Measurements from ENCODE around the gene CFAP70.

The CFAP70 gene

DNA sequence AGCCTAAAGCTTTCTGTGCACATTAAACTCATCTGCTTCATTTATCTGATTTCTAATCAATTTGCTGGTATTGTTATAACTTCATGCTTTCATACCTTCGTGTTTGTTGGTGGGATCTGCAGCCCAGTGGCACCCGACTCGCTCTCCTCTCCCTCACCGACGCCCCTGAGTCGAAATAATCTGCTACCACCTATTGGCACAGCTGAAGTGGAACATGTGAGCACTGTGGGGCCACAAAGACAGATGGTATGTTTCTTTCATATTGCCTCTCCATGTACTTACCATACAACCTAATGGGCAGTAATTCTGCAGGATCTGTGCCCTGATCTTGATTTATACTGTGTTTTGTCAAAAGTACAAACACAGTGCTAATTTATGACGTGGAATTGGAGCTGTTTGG, 124.0 kb downstream of the CFAP70 start:
- WGBS, 2 experiments (ENCODE audit: insufficient coverage in 2 of 2) = 95% methylated on average over 6 of the region's 7 CpGs; no CpG with 5 or more reads in 1 of the 2 experiments
- no peak overlapping the region for H3K4me3 ChIP-seq (ENCODE audit: extremely low read depth, insufficient read depth, low read length, poor library complexity, severe bottlenecking)
- H3K9me3 ChIP-seq (ENCODE audit: control insufficient read depth, low read length) = no peaks in the 10 kb centered on the region
- H3K4me1 ChIP-seq (ENCODE audit: control insufficient read depth, insufficient read depth, low read length, poor library complexity, severe bottlenecking) = no peaks in the 10 kb centered on the region
- no peak overlapping the region for H3K27ac ChIP-seq (ENCODE audit: low read depth, low read length, severe bottlenecking)
- peaks cover 82% of the 10 kb centered on the region for H3K36me3 ChIP-seq (ENCODE audit: control insufficient read depth, insufficient read depth, low read length)

DNA sequence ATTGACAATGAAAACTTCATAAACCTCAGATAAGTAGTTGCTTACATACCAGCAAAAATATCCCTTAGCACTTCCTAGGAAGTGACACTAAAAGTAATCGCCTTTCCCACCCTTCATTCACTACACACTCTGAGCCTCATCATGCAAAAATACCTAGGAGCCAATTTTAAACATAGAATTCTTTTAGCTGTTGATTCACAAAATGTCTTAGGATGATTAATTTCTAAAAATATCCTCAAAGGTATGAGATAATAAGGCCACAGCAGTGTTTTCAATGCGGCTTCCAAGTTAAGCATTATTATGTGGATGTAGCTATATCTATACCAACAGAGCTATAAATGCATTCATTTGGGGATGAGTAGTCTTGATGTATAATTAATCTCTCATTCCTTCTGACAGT, 124.8 kb downstream of the CFAP70 start:
- no peaks in the 10 kb centered on the region for H3K4me1 ChIP-seq (ENCODE audit: control insufficient read depth, insufficient read depth, low read length, poor library complexity, severe bottlenecking)
- H3K27ac ChIP-seq (ENCODE audit: low read depth, low read length, severe bottlenecking) = no peak overlapping the region
- H3K9me3 ChIP-seq (ENCODE audit: control insufficient read depth, low read length) = no peaks in the 10 kb centered on the region
- H3K4me3 ChIP-seq (ENCODE audit: extremely low read depth, insufficient read depth, low read length, poor library complexity, severe bottlenecking) = no peak overlapping the region
- WGBS, 2 experiments (ENCODE audit: insufficient coverage in 2 of 2) = 100% methylated on average over 1 of the region's 2 CpGs; no CpG with 5 or more reads in 1 of the 2 experiments
- peaks cover 76% of the 10 kb centered on the region for H3K36me3 ChIP-seq (ENCODE audit: control insufficient read depth, insufficient read depth, low read length)

DNA sequence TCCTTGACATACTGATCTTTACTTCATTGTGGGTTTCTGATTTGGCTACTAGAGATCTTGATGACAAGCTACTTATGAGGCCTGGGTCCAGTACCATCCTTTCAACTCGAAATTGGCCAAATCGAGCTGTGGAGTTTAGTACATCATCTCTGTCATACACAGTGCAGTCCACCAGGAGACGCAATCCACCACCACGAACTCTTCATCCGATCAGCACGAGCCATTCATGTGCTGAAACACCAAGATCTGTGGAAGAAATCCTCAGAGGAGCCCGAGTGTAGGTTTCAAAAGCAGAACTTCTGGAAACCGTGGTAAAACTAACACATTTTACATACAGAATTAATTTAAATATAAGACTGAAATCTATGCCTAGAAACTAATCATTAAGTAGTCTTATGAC, 125.8 kb downstream of the CFAP70 start:
- Histone ChIP-seq H3K9me3 (ENCODE audit: control insufficient read depth, low read length) (no peaks in the 10 kb centered on the region), H3K4me3 (ENCODE audit: extremely low read depth, insufficient read depth, low read length, poor library complexity, severe bottlenecking) (no peak overlapping the region), H3K27ac (ENCODE audit: low read depth, low read length, severe bottlenecking) (no peak overlapping the region), H3K4me1 (ENCODE audit: control insufficient read depth, insufficient read depth, low read length, poor library complexity, severe bottlenecking) (no peaks in the 10 kb centered on the region), H3K36me3 (ENCODE audit: control insufficient read depth, insufficient read depth, low read length) (peaks cover 67% of the 10 kb centered on the region)
- WGBS, 2 experiments (ENCODE audit: insufficient coverage in 2 of 2) = 93 to 95% methylated on average over 5 to 6 of the region's 8 CpGs

DNA sequence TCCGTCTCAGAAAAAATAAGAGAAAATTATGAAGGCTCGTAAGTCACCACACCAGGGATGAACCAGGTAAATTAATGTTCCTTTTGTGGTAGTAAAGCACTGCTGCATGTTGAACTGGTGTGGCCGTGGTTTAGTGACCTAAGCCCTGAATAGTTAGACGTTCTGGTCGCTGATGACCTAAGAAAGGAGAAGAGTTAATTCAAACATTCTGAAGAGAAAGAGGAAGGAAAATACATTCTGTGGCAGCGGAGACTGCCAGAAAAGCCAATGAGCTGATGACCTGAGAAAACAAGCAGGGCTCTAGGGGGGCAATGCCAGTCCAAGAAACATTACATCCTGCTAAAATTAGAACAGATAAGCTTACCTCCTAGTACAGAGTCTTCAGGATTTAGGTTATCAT, 129.1 kb downstream of the CFAP70 start:
- H3K9me3 ChIP-seq (ENCODE audit: control insufficient read depth, low read length) = no peaks in the 10 kb centered on the region
- no peak overlapping the region for H3K27ac ChIP-seq (ENCODE audit: low read depth, low read length, severe bottlenecking)
- no peak overlapping the region for H3K4me3 ChIP-seq (ENCODE audit: extremely low read depth, insufficient read depth, low read length, poor library complexity, severe bottlenecking)
- peaks cover 37% of the 10 kb centered on the region for H3K36me3 ChIP-seq (ENCODE audit: control insufficient read depth, insufficient read depth, low read length)
- H3K4me1 ChIP-seq (ENCODE audit: control insufficient read depth, insufficient read depth, low read length, poor library complexity, severe bottlenecking) = no peaks in the 10 kb centered on the region
- WGBS, 2 experiments (ENCODE audit: insufficient coverage in 2 of 2) = 91 to 96% methylated on average over 5 to 6 of the region's 6 CpGs

DNA sequence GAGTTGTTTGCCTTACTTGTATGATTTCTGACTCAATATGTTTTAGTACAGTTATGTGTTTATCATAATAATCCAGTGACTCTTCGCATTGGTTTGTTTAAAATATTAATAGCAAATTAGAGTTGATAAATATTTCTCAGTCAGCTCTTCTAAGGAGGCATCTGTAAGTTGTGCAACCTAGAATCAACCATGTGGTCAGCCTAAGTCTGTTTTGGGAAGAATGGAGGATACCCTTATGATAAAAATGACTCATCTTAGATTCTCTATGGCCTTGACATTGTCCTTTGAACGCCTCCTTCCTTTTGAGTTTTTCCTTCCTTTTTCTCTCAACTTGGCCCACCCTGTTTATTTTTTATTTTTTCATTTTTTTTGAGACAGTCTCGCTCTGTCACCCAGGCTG, 130.4 kb downstream of the CFAP70 start:
- Histone ChIP-seq H3K36me3 (ENCODE audit: control insufficient read depth, insufficient read depth, low read length) (peaks cover 24% of the 10 kb centered on the region), H3K4me3 (ENCODE audit: extremely low read depth, insufficient read depth, low read length, poor library complexity, severe bottlenecking) (no peak overlapping the region), H3K9me3 (ENCODE audit: control insufficient read depth, low read length) (no peaks in the 10 kb centered on the region), H3K27ac (ENCODE audit: low read depth, low read length, severe bottlenecking) (no peak overlapping the region), H3K4me1 (ENCODE audit: control insufficient read depth, insufficient read depth, low read length, poor library complexity, severe bottlenecking) (no peaks in the 10 kb centered on the region)
- 89% methylated on average over 1 to 2 of the region's 3 CpGs for WGBS, 2 experiments (ENCODE audit: insufficient coverage in 2 of 2)

DNA sequence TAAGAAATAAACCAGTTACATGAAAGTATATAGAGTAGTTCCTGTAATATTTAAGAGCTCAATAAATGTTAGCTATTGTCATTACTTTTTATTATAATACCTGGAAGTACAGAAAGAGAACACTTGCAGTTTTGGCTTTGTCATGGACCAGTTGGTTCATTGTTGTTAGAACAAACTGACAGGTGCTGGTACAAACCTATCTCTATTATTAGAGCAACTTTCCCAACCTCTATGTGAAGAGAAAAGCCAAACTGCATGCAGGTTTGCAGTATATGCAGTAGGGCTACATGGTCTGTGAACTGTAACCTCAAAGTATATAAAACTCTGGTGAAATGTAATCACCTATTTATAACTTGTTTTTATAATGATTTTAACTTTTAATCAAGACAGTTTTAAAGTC, 132.0 kb downstream of the CFAP70 start:
- no peaks in the 10 kb centered on the region for H3K9me3 ChIP-seq (ENCODE audit: control insufficient read depth, low read length)
- peaks cover 10% of the 10 kb centered on the region for H3K36me3 ChIP-seq (ENCODE audit: control insufficient read depth, insufficient read depth, low read length)
- no peak overlapping the region for H3K4me3 ChIP-seq (ENCODE audit: extremely low read depth, insufficient read depth, low read length, poor library complexity, severe bottlenecking)
- H3K4me1 ChIP-seq (ENCODE audit: control insufficient read depth, insufficient read depth, low read length, poor library complexity, severe bottlenecking) = no peaks in the 10 kb centered on the region
- H3K27ac ChIP-seq (ENCODE audit: low read depth, low read length, severe bottlenecking) = no peak overlapping the region

DNA sequence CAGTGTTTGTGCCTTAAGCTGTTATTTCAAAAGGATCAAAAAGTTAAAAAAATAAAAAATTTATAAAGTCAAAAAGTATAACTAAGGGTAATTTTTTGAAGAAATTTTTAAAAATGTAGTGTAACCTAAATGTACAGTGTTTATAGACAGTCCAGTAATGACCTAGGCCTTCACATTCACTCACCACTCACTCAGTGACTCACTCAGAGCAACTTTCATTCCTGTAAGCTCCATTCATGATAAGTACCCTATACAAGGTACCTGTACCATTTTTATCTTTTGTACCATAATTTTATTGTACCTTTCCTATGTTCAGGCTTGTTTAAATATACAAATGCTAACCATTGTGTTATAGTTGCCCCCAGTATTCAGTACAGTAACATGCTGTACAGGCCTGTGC, 133.1 kb downstream of the CFAP70 start:
- H3K4me1 ChIP-seq (ENCODE audit: control insufficient read depth, insufficient read depth, low read length, poor library complexity, severe bottlenecking) = no peaks in the 10 kb centered on the region
- H3K36me3 ChIP-seq (ENCODE audit: control insufficient read depth, insufficient read depth, low read length) = peaks cover 5% of the 10 kb centered on the region
- H3K27ac ChIP-seq (ENCODE audit: low read depth, low read length, severe bottlenecking) = no peak overlapping the region
- no peak overlapping the region for H3K4me3 ChIP-seq (ENCODE audit: extremely low read depth, insufficient read depth, low read length, poor library complexity, severe bottlenecking)
- no peaks in the 10 kb centered on the region for H3K9me3 ChIP-seq (ENCODE audit: control insufficient read depth, low read length)

DNA sequence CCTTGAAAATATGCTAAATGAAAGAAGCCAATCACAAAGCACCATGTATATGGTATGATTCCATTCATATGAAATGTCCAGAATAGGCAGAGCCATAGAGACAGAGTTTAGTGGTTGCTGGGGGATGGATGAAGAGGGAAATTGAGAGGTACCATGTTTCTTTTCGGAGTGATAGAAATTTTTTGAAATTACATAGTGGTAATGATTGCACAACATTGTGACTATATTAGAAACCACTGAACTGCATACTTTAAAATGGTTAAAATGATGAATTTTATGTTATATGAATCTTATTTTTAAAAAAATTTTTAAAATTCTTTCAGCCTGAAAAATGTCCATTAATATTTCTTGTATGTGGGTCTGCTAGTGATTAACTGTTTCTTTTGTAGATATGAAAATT, 137.7 kb downstream of the CFAP70 start:
- WGBS, 2 experiments (ENCODE audit: insufficient coverage in 2 of 2) = no CpG with 5 or more reads among the region's 1 CpG

DNA sequence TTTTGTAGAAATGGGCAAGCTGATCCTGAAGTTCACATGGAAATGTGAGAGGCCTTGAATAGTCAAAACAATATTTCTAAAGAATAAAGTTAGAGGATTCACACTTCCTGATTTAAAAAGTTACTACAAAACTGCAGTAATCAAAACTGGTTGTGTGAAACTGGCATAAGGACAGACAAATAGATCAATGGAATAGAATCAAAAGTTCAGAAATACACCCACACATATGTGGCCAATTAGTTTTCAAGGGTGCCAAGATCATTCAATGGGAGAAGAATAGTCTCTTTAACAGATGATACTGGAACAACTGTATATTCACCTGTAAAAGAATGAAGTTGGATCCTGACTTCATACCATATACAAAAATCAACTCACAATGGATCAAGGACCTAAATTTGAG, 139.3 kb downstream of the CFAP70 start:
- Histone ChIP-seq H3K27ac (ENCODE audit: low read depth, low read length, severe bottlenecking) (no peak overlapping the region), H3K4me1 (ENCODE audit: control insufficient read depth, insufficient read depth, low read length, poor library complexity, severe bottlenecking) (no peaks in the 10 kb centered on the region), H3K36me3 (ENCODE audit: control insufficient read depth, insufficient read depth, low read length) (peaks cover 25% of the 10 kb centered on the region), H3K4me3 (ENCODE audit: extremely low read depth, insufficient read depth, low read length, poor library complexity, severe bottlenecking) (no peak overlapping the region), H3K9me3 (ENCODE audit: control insufficient read depth, low read length) (no peaks in the 10 kb centered on the region)

More for the DNA sequence above, 137.7 kb downstream of the CFAP70 start:
- H3K4me1 ChIP-seq (ENCODE audit: control insufficient read depth, insufficient read depth, low read length, poor library complexity, severe bottlenecking) = no peaks in the 10 kb centered on the region
- H3K27ac ChIP-seq (ENCODE audit: low read depth, low read length, severe bottlenecking) = no peak overlapping the region
- H3K36me3 ChIP-seq (ENCODE audit: control insufficient read depth, insufficient read depth, low read length) = peaks cover 25% of the 10 kb centered on the region
- H3K9me3 ChIP-seq (ENCODE audit: control insufficient read depth, low read length) = no peaks in the 10 kb centered on the region
- H3K4me3 ChIP-seq (ENCODE audit: extremely low read depth, insufficient read depth, low read length, poor library complexity, severe bottlenecking) = no peak overlapping the region

DNA sequence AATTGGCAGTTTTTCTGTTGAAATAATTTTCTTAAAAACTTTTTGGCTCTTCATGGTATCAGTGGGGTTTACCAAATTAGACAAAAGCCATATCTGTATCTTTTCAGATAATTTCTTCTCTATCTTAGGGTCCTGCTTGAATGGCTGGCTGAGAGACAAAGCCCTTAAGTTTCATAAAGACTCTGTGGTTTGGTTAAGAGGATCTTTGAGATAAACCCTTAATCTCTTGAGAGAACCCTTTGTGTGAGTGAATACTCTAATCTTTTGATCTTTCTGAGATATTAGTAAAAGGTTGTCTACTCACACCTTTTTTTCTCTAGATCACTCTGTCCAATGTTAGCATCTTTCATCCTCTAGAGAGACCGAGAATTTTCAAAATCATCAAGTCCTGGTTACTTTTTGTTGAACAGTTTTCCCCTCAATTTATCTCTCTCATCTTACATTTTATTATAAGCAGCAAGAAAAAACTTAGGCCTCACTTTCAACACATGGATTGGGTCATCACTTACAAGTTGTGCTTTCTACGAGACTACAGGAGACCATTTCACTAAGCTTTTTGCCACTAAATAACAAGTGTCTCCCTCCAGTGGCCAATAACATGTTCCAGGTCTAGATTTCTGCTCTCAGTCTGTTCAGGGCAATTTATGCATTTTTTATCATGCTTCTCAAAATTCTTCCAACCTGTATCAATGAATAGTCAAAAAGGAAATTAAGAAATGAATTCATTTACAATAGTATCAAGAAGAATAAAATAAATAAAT, 140.1 kb downstream of the CFAP70 start:
- H3K27ac ChIP-seq (ENCODE audit: low read depth, low read length, severe bottlenecking) = no peak overlapping the region
- no peaks in the 10 kb centered on the region for H3K9me3 ChIP-seq (ENCODE audit: control insufficient read depth, low read length)
- H3K4me3 ChIP-seq (ENCODE audit: extremely low read depth, insufficient read depth, low read length, poor library complexity, severe bottlenecking) = no peak overlapping the region
- WGBS, 2 experiments (ENCODE audit: insufficient coverage in 2 of 2) = 91 to 92% methylated on average over 2 of the region's 2 CpGs
- H3K4me1 ChIP-seq (ENCODE audit: control insufficient read depth, insufficient read depth, low read length, poor library complexity, severe bottlenecking) = no peaks in the 10 kb centered on the region
- peaks cover 25% of the 10 kb centered on the region for H3K36me3 ChIP-seq (ENCODE audit: control insufficient read depth, insufficient read depth, low read length)

DNA sequence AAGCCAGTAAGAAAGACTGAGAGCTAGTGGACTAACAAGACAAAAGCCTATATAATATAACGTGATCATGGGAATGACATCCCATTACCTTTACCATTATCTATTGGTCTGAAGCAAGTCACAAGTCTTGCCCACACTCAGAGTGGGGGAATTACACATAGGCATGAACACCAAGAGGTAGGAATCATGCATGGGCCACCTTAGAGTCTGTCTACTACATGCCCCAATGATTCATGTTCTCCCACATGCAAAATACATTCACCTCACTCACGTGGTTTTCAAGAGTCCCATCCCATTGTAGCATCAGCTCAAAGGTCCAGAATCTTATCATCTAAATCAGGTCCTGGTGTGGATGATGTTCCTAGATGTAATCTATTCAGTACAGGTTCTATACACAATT, 141.0 kb downstream of the CFAP70 start:
- Histone ChIP-seq H3K4me3 (ENCODE audit: extremely low read depth, insufficient read depth, low read length, poor library complexity, severe bottlenecking) (no peak overlapping the region), H3K36me3 (ENCODE audit: control insufficient read depth, insufficient read depth, low read length) (peaks cover 25% of the 10 kb centered on the region), H3K9me3 (ENCODE audit: control insufficient read depth, low read length) (no peaks in the 10 kb centered on the region), H3K4me1 (ENCODE audit: control insufficient read depth, insufficient read depth, low read length, poor library complexity, severe bottlenecking) (no peaks in the 10 kb centered on the region), H3K27ac (ENCODE audit: low read depth, low read length, severe bottlenecking) (no peak overlapping the region)
- 100% methylated on average over 2 of the region's 2 CpGs; no CpG with 5 or more reads in 1 of the 2 experiments for WGBS, 2 experiments (ENCODE audit: insufficient coverage in 2 of 2)
